ENCODE data around the gene TRPM3. TPM values are rescaled to one million over a fixed set of nuclear protein-coding genes. Genes with fewer than 3 reads are reported as not detected.

TRPM3 gene
- total RNA-seq, 1 donor from 2014 or later = 0.25 TPM

- Histone ChIP-seq H3K4me3 (no peak overlapping the region), H3K4me1 (peaks cover 10% of the 10 kb centered on the region), H3K36me3 (no peaks in the 10 kb centered on the region), H3K9me3 (no peaks in the 10 kb centered on the region), H3K27ac (no peak overlapping the region), H3K27me3 (no peaks in the 10 kb centered on the region)
- TF ChIP-seq POLR2A (IDR thresholded peaks at IDR 0.05) (no peak), POLR2AphosphoS5 (IDR thresholded peaks at IDR 0.05; ENCODE audit: insufficient read depth in 1 of 2, low read depth in 1 of 2) (no peak), CTCF (IDR thresholded peaks at IDR 0.05) (no peak)
- no peak for DNase-seq (ENCODE audit: extremely low spot score in 2 of 2)
- intact Hi-C loops (cut with DNase I) = no loop called here
Measured at GRCh38 chr9:70615464-70616138, 505.8 kb downstream of the TRPM3 start.

GRCh38 chr9:70614786-70615463, 506.5 kb downstream of the TRPM3 start:
- H3K27me3 ChIP-seq = no peaks in the 10 kb centered on the region
- H3K4me3 ChIP-seq = no peak overlapping the region
- TF ChIP-seq POLR2A (IDR thresholded peaks at IDR 0.05) (no peak), CTCF (IDR thresholded peaks at IDR 0.05) (no peak), POLR2AphosphoS5 (IDR thresholded peaks at IDR 0.05; ENCODE audit: insufficient read depth in 1 of 2, low read depth in 1 of 2) (no peak)
- H3K4me1 ChIP-seq = peaks cover 11% of the 10 kb centered on the region
- intact Hi-C loops (cut with DNase I) = no loop called here
- DNase-seq (ENCODE audit: extremely low spot score in 2 of 2) = no peak
- no peaks in the 10 kb centered on the region for H3K9me3 ChIP-seq
- no peak overlapping the region for H3K27ac ChIP-seq
- H3K36me3 ChIP-seq = no peaks in the 10 kb centered on the region

- Histone ChIP-seq H3K4me3 (no peak overlapping the region), H3K27ac (no peak overlapping the region), H3K9me3 (no peaks in the 10 kb centered on the region), H3K4me1 (peaks cover 21% of the 10 kb centered on the region), H3K27me3 (no peaks in the 10 kb centered on the region), H3K36me3 (no peaks in the 10 kb centered on the region)
- no peak for TF ChIP-seq CTCF (IDR thresholded peaks at IDR 0.05)
- no peak for TF ChIP-seq POLR2A (IDR thresholded peaks at IDR 0.05)
- TF ChIP-seq POLR2AphosphoS5 (IDR thresholded peaks at IDR 0.05; ENCODE audit: insufficient read depth in 1 of 2, low read depth in 1 of 2) = no peak
- DNase-seq (ENCODE audit: extremely low spot score in 2 of 2) = no peak
- intact Hi-C loops (cut with DNase I) = no loop called here
Measured at GRCh38 chr9:70613024-70613768, 508.2 kb downstream of the TRPM3 start.

GRCh38 chr9:70610287-70610644, 511.2 kb downstream of the TRPM3 start:
- TF ChIP-seq POLR2A (IDR thresholded peaks at IDR 0.05) = no peak
- TF ChIP-seq POLR2AphosphoS5 (IDR thresholded peaks at IDR 0.05; ENCODE audit: insufficient read depth in 1 of 2, low read depth in 1 of 2) = no peak
- H3K4me1 ChIP-seq = peaks cover 21% of the 10 kb centered on the region
- intact Hi-C loops (cut with DNase I) = no loop called here
- no peak overlapping the region for H3K4me3 ChIP-seq
- H3K27ac ChIP-seq = no peak overlapping the region
- H3K27me3 ChIP-seq = no peaks in the 10 kb centered on the region
- H3K36me3 ChIP-seq = no peaks in the 10 kb centered on the region
- DNase-seq (ENCODE audit: extremely low spot score in 2 of 2) = no peak
- H3K9me3 ChIP-seq = no peaks in the 10 kb centered on the region

GRCh38 chr9:70609542-70610286, 511.7 kb downstream of the TRPM3 start:
- Histone ChIP-seq H3K36me3 (no peaks in the 10 kb centered on the region), H3K9me3 (no peaks in the 10 kb centered on the region), H3K27me3 (no peaks in the 10 kb centered on the region), H3K4me3 (no peak overlapping the region), H3K4me1 (peaks cover 17% of the 10 kb centered on the region), H3K27ac (no peak overlapping the region)
- intact Hi-C loops (cut with DNase I) = no loop called here
- no peak for DNase-seq (ENCODE audit: extremely low spot score in 2 of 2)
- no peak for TF ChIP-seq POLR2A (IDR thresholded peaks at IDR 0.05)
- TF ChIP-seq POLR2AphosphoS5 (IDR thresholded peaks at IDR 0.05; ENCODE audit: insufficient read depth in 1 of 2, low read depth in 1 of 2) = peak in 1 of 2 donors; percentile 12

All from vagina (tissue), 2 donors.